Measurements from ENCODE around the gene DHX8. TPM values are rescaled to one million over a fixed set of nuclear protein-coding genes. Genes with fewer than 3 reads are reported as not detected.

DHX8 gene
- total RNA-seq, 1 experiment from 2014 or later: 54.1 TPM

GRCh38 chr17:43543771-43544575 lies 60.2 kb downstream of the DHX8 start:
- H3K27ac ChIP-seq (ENCODE audit: insufficient read length, low read depth, low read length): no peak overlapping the region
- H2BK120ac ChIP-seq (ENCODE audit: low read depth, low read length, poor library complexity, severe bottlenecking): no peak overlapping the region
- H3K27ac Mint-ChIP-seq: peak overlapping the region in 1 of 3 experiments; percentile 99; a peak in 1 of 7 replicates
- DNase-seq: peak; percentile 78
- H3K14ac ChIP-seq (ENCODE audit: insufficient read depth, low read length): no peak overlapping the region
- no peak overlapping the region for H3K4ac ChIP-seq (ENCODE audit: low read depth, low read length)
- H2BK12ac ChIP-seq (ENCODE audit: insufficient read length, low read depth, low read length): no peak overlapping the region
- whole genome bisulfite sequencing (ENCODE audit: extremely low coverage, insufficient read length, low lambda C conversion rate): no CpG with 5 or more reads among the region's 7 CpGs
- no peak overlapping the region for H3K18ac ChIP-seq (ENCODE audit: insufficient read length, low read depth, low read length)
- H3K4me1 ChIP-seq (ENCODE audit: insufficient read depth, low read length): peaks cover 18% of the 10 kb centered on the region; the same call in 1 of the 2 replicates
- TF ChIP-seq CTCF (conservative IDR thresholded peaks at IDR 0.05): peak; percentile 25; the same call in 1 of the 3 replicates
- no peak overlapping the region for H4K5ac ChIP-seq (ENCODE audit: insufficient read length, low read depth, low read length)
- H3K4me2 ChIP-seq (ENCODE audit: insufficient read depth, insufficient read length, low read length): peak overlapping the region; percentile 89
- no peak overlapping the region for H4K91ac ChIP-seq (ENCODE audit: insufficient read length, low read depth, low read length)
- H2AFZ ChIP-seq (ENCODE audit: low read length): no peak overlapping the region
- peaks cover 16% of the 10 kb centered on the region for H3K23me2 ChIP-seq (ENCODE audit: insufficient read length, low read depth, low read length, poor library complexity, severe bottlenecking)
- no peak overlapping the region for H2BK5ac ChIP-seq (ENCODE audit: insufficient read length, low read length)
- H3K9me3 Mint-ChIP-seq: no peaks in the 10 kb centered on the region; a peak in 2 of 5 replicates
- H2AK5ac ChIP-seq (ENCODE audit: insufficient read length, low read length): no peak overlapping the region
- H2BK20ac ChIP-seq (ENCODE audit: low read depth, low read length, poor library complexity, severe bottlenecking): no peak overlapping the region
- no peak overlapping the region for H4K8ac ChIP-seq (replicated peaks; ENCODE audit: insufficient read length, low read depth, low read length)
- no peaks in the 10 kb centered on the region for H3K79me1 ChIP-seq (ENCODE audit: insufficient read depth, low read depth, low read length, poor library complexity, severe bottlenecking)
- peak overlapping the region; percentile 85 to 99 for H3K4me3 Mint-ChIP-seq
- H3K9ac ChIP-seq (ENCODE audit: extremely low read depth, insufficient read length, low read length): peak overlapping the region; percentile 66
- no peaks in the 10 kb centered on the region for H4K20me1 ChIP-seq (ENCODE audit: control insufficient read depth, insufficient read depth, insufficient read length)
- H3T11ph ChIP-seq (ENCODE audit: low read length): no peak overlapping the region
- peaks cover 21% of the 10 kb centered on the region; the same call in 1 of the 2 replicates for H3K79me2 ChIP-seq (ENCODE audit: insufficient read depth, low read length)
- peaks cover 38% of the 10 kb centered on the region for H3K27me3 Mint-ChIP-seq (ENCODE audit: low read depth)
- no peak overlapping the region for H3K23ac ChIP-seq (ENCODE audit: insufficient read length, low read depth, low read length)
- H3K4me1 Mint-ChIP-seq: peaks cover 65 to 70% of the 10 kb centered on the region in 2 experiments
- no peaks in the 10 kb centered on the region for H3K27me3 ChIP-seq (ENCODE audit: insufficient read depth, low read length)
- no peak overlapping the region for H2BK15ac ChIP-seq (ENCODE audit: low read depth, low read length)
- H3K56ac ChIP-seq (ENCODE audit: insufficient read length, low read depth, low read length): no peak overlapping the region
- H3K36me3 Mint-ChIP-seq (ENCODE audit: insufficient read depth in 1 of 3, low read depth in 3 of 3): peaks cover 0 to 8% (median 7%) of the 10 kb centered on the region in 3 experiments; a peak in 5 of 7 replicates
- no peaks in the 10 kb centered on the region for H3K9me3 ChIP-seq (ENCODE audit: control insufficient read depth, low read depth, low read length)

All from H9 (cell line).